ENCODE results near the gene IL15RA. TPM values are rescaled to one million over a fixed set of nuclear protein-coding genes. Genes with fewer than 3 reads are reported as not detected.
A peak's percentile ranks its signal among the peaks of the same experiment; 100 is the strongest.

IL15RA gene
- polyA plus RNA-seq, 2 of the 4 experiments (the other 2 are of a cell fraction): 0.46 to 0.83 TPM

- no peak for ATAC-seq
- ChIA-PET CTCF (no interaction called here), POLR2A (no interaction called here)
- WGBS (ENCODE audit: missing lambda C conversion rate): 32% methylated on average over 2 of the region's 2 CpGs
- FAIRE-seq: no peak
- Histone ChIP-seq H3K4me1 (no peaks in the 10 kb centered on the region), H3K4me3 (no peak overlapping the region), H3K27ac (no peak overlapping the region), H3K4me2 (no peak overlapping the region), H3K9me3 (peaks cover 15% of the 10 kb centered on the region)
- TF ChIP-seq SREBF2 (IDR thresholded peaks at IDR 0.05) (no peak), ELK1 (IDR thresholded peaks at IDR 0.05; ENCODE audit: low read depth, low read length) (no peak), MAFK (IDR thresholded peaks at IDR 0.05; ENCODE audit: partially characterized antibody) (no peak), KDM1A (IDR thresholded peaks at IDR 0.05; ENCODE audit: low read depth) (no peak), RAD21 (conservative IDR thresholded peaks at IDR 0.05 in 1 of 2, IDR thresholded peaks at IDR 0.05 in 1 of 2) (no peak), RCOR1 (IDR thresholded peaks at IDR 0.05; ENCODE audit: low read depth, low read length) (no peak), HMGXB4 (CRISPR knock-in tag; IDR thresholded peaks at IDR 0.05; ENCODE audit: borderline replicate concordance) (no peak), CBX8 (IDR thresholded peaks at IDR 0.05) (no peak), E2F6 (IDR thresholded peaks at IDR 0.05; ENCODE audit: borderline replicate concordance, low read depth) (no peak), FOXS1 (CRISPR knock-in tag; IDR thresholded peaks at IDR 0.05) (no peak), HDAC2 (IDR thresholded peaks at IDR 0.05) (no peak), HES2 (IDR thresholded peaks at IDR 0.05) (no peak), USF2 (IDR thresholded peaks at IDR 0.05) (no peak), POLR2A (IDR thresholded peaks at IDR 0.05; ENCODE audit: low read length) (no peak), SMC3 (IDR thresholded peaks at IDR 0.05) (no peak), BHLHE40 (IDR thresholded peaks at IDR 0.05; ENCODE audit: low read depth, low read length) (no peak), TP53 (CRISPR knock-in tag; IDR thresholded peaks at IDR 0.05) (no peak), CHD4 (IDR thresholded peaks at IDR 0.05; ENCODE audit: borderline replicate concordance) (no peak), EHMT2 (IDR thresholded peaks at IDR 0.05; ENCODE audit: low read depth) (no peak), PBX3 (IDR thresholded peaks at IDR 0.05) (no peak)
- no peak for DNase-seq (ENCODE audit: low read depth in 1 of 2, low spot score in 1 of 2)
Observed at GRCh38 chr10:6009150-6009549, 31.8 kb upstream of the IL15RA start.

- Histone ChIP-seq H3K9me3 (peaks cover 15% of the 10 kb centered on the region), H3K4me2 (0 out of 3 replicates have a peak overlapping the region, but pooled peaks have one; percentile 4), H3K4me1 (no peaks in the 10 kb centered on the region), H3K27ac (no peak overlapping the region), H3K4me3 (no peak overlapping the region)
- WGBS (ENCODE audit: missing lambda C conversion rate): 46% methylated on average over 5 of the region's 5 CpGs
- ATAC-seq (no peak), FAIRE-seq (no peak), DNase-seq (ENCODE audit: low read depth in 1 of 2, low spot score in 1 of 2) (no peak)
- TF ChIP-seq RNF2 (IDR thresholded peaks at IDR 0.05; ENCODE audit: borderline replicate concordance, low read depth) (no peak), CHD2 (IDR thresholded peaks at IDR 0.05; ENCODE audit: low read length, partially characterized antibody) (no peak), BCL3 (IDR thresholded peaks at IDR 0.05) (no peak), HEYL (CRISPR knock-in tag; IDR thresholded peaks at IDR 0.05) (no peak), FOXS1 (CRISPR knock-in tag; IDR thresholded peaks at IDR 0.05) (no peak)
- ChIA-PET POLR2A (no interaction called here), CTCF (no interaction called here)
Observed at GRCh38 chr10:6008497-6009142, 31.3 kb upstream of the IL15RA start.
